Astrocyte of the cerebellum (primary cell): Measurements from ENCODE around the gene ECT2.
A peak's percentile ranks its signal among the peaks of the same experiment; 100 is the strongest.
"Not testable (repeated sequence)": the region's sequence is repeated elsewhere in the genome, so short reads cannot be mapped to it uniquely, and the experiment has no call there.

Source experiments
- DNase-seq: peaks from one replicate; pipeline ENCODE4 v3.0.0-alpha.2; 2011; ENCODE audit warnings: low read depth
- H3K4me3 ChIP-seq: 2 replicates; pipeline ENCODE4 v1.5.1; 2011; ENCODE audit warnings: mild to moderate bottlenecking, low read depth, low read length, moderate library complexity
- CTCF ChIP-seq: IDR thresholded peaks from 2 replicates; pipeline ENCODE4 v1.5.1; 2012; ENCODE audit warnings: low read length, low read depth, moderate library complexity, mild to moderate bottlenecking; ENCODE audit errors: missing control alignments
- in situ Hi-C: cut with HindIII; loops from 2 replicates; pipeline ENCODE4 v1.10.0; 2017; ENCODE audit warnings: low sequenced_read_pairs

Gene ECT2

GRCh38 chr3:172711454-172711795 is 39.1 kb upstream of the ECT2 start:
- peak overlapping the region; percentile 96 for H3K4me3 ChIP-seq
- no peak for TF ChIP-seq CTCF
- in situ Hi-C loops, result no loop called here
- no peak for DNase-seq

- no peak for TF ChIP-seq CTCF
- in situ Hi-C loops, result no loop called here
- no peak for DNase-seq
- no peak overlapping the region for H3K4me3 ChIP-seq
Measured at GRCh38 chr3:172713316-172713715, 37.2 kb upstream of the ECT2 start.

GRCh38 chr3:172716476-172716875 is 34.0 kb upstream of the ECT2 start:
- in situ Hi-C loops, result no loop called here
- no peak for DNase-seq
- no peak overlapping the region for H3K4me3 ChIP-seq
- TF ChIP-seq CTCF, result no peak

- H3K4me3 ChIP-seq, result no peak overlapping the region
- peak; percentile 7 for TF ChIP-seq CTCF
- no peak for DNase-seq
- in situ Hi-C loops, result no loop called here
Measured at GRCh38 chr3:172717493-172718088, 32.9 kb upstream of the ECT2 start.

GRCh38 chr3:172722536-172723040 is 27.9 kb upstream of the ECT2 start:
- H3K4me3 ChIP-seq, DNase-seq, in situ Hi-C loops: not testable (repeated sequence)

- TF ChIP-seq CTCF, result no peak
- in situ Hi-C loops, result no loop called here
- no peak for DNase-seq
- H3K4me3 ChIP-seq, result no peak overlapping the region
Measured at GRCh38 chr3:172726380-172726779, 24.1 kb upstream of the ECT2 start.

GRCh38 chr3:172735014-172735413 is 15.5 kb upstream of the ECT2 start:
- in situ Hi-C loops, result no loop called here
- DNase-seq, result no peak
- no peak overlapping the region for H3K4me3 ChIP-seq
- no peak for TF ChIP-seq CTCF
